ENCODE data around the gene FOLR3. TPM values are rescaled to one million over a fixed set of nuclear protein-coding genes. Genes with fewer than 3 reads are reported as not detected.

Gene FOLR3
- total RNA-seq, 1 experiment from 2014 or later: not detected

DNA sequence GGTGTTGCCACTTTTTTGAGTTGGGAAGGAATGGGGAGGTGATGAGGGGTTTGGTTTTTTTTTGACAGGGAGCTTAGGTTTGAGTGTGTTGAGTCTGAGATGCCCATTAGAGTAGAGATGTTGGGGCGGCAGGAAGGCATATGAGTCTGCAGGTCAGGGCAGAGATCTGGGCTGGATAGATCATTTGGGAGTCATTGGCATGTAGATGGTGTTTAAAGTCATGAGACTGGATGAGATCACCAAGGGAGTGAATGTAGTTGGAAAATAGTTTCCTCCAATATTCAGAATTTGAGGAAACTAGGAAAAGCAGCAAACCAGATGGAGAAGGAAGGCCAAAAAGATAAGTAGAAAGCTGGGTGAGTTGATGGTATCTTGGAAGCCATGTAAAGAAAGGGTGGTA, 21.0 kb upstream of the FOLR3 start:
- Histone ChIP-seq H3K36me3 (ENCODE audit: insufficient read depth, low read length) (no peaks in the 10 kb centered on the region), H3K9me2 (replicated peaks; ENCODE audit: insufficient read depth, low read length) (no peaks in the 10 kb centered on the region; the same call in 1 of the 2 replicates), H3K79me2 (ENCODE audit: low read length) (peaks cover 5% of the 10 kb centered on the region; the same call in 1 of the 2 replicates), H3K4me1 (ENCODE audit: low read length) (peaks cover 20% of the 10 kb centered on the region), H3K4me2 (ENCODE audit: low read depth, low read length, poor library complexity, severe bottlenecking) (no peak overlapping the region), H3K9ac (ENCODE audit: low read length) (no peak overlapping the region), H3K27ac (ENCODE audit: low read length) (no peak overlapping the region), H4K20me1 (ENCODE audit: insufficient read depth, low read depth, low read length) (no peaks in the 10 kb centered on the region), H2AFZ (ENCODE audit: low read length) (0 out of 2 replicates have a peak overlapping the region, but pooled peaks have one; percentile 27), H3K4me3 (ENCODE audit: low read length) (no peak overlapping the region), H3K27me3 (ENCODE audit: low read length) (no peaks in the 10 kb centered on the region), H3K9me3 (ENCODE audit: low read length) (no peaks in the 10 kb centered on the region)
- DNase-seq: no peak

DNA sequence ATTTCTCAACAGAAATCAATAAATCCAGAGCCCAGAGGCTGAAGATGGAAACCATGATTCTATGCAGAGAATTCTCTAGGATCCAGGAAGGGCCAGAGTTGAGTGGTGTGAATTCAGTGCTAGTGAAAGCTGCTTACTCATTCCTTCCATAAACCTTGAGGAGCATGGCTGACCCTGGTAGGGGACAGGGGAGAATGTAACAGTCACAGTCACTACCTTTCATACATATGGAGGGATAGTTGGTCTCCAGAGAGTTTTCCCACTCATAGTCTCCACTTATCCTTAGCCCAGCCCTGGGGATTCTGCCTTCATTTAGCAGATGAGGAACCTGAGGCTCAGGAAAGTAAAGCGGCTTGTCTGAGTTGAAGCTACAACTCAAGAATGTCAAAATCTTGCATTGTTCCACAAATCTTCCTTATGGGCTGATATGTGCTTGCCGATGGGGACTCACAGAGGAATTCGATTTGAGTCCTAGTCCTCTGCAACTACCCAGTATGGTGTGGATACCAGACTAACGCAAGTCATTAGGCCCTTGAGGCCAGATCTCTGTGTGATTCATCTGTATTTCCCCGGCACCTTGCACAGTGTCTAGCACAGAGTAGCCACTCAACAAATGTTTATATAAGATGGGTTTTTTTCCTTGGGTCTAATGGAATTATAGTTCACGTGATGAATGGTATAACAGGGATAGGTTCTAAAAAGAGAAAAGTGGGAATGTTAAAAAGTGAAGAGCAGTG, 19.3 kb upstream of the FOLR3 start:
- Histone ChIP-seq H3K36me3 (ENCODE audit: insufficient read depth, low read length) (no peaks in the 10 kb centered on the region), H4K20me1 (ENCODE audit: insufficient read depth, low read depth, low read length) (no peaks in the 10 kb centered on the region), H3K4me1 (ENCODE audit: low read length) (peaks cover 15% of the 10 kb centered on the region), H3K9me3 (ENCODE audit: low read length) (no peaks in the 10 kb centered on the region), H3K9ac (ENCODE audit: low read length) (no peak overlapping the region), H3K79me2 (ENCODE audit: low read length) (peaks cover 3% of the 10 kb centered on the region; the same call in 1 of the 2 replicates), H3K4me2 (ENCODE audit: low read depth, low read length, poor library complexity, severe bottlenecking) (no peak overlapping the region), H3K4me3 (ENCODE audit: low read length) (no peak overlapping the region), H3K27ac (ENCODE audit: low read length) (no peak overlapping the region), H3K9me2 (replicated peaks; ENCODE audit: insufficient read depth, low read length) (no peaks in the 10 kb centered on the region; the same call in 1 of the 2 replicates), H3K27me3 (ENCODE audit: low read length) (no peaks in the 10 kb centered on the region), H2AFZ (ENCODE audit: low read length) (no peak overlapping the region)
- DNase-seq: no peak

DNA sequence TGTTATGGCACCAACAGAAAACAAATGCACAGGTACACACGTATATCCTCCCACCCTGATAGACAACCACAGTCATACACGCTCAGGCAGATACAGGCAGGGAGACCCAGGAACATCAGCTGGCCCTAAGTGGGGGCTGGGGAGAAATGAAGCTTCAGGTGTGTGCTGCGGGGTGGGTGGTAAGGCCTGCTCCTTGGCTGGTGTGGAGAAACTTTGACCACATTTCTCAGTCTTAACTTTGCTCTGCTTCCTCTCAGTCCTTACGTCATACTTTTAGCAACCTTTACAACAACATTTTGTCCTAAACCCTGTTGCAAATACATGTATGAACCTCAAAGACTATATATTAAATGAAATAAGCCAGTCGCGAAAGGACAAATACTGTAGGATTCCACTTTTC, 16.3 kb upstream of the FOLR3 start:
- H2AFZ ChIP-seq (ENCODE audit: low read length): no peak overlapping the region

DNA sequence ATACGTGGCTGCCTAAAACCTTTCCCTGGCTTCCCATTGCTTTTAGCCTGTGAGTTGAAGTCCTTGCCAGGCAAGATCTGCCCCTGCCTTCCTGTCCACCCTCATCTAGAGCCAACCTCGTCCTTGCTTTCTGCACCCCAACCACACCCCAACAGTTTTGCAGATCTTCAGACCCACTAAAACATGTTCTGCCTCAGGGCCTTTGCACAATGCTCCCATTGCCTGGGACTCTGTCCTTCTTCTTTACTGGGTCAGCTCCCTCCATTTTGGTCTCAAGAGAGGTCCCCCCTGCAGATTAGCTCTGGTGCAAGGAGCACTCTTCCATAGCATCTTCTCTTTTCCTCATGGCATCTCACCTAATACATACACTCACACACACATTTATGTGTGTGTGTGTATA, 14.6 kb upstream of the FOLR3 start:
- H3K9ac ChIP-seq (ENCODE audit: low read length): no peak overlapping the region
- H3K27ac ChIP-seq (ENCODE audit: low read length): no peak overlapping the region
- no peaks in the 10 kb centered on the region for H3K36me3 ChIP-seq (ENCODE audit: insufficient read depth, low read length)
- H3K4me1 ChIP-seq (ENCODE audit: low read length): no peaks in the 10 kb centered on the region
- no peak overlapping the region for H3K4me3 ChIP-seq (ENCODE audit: low read length)
- no peak overlapping the region for H3K4me2 ChIP-seq (ENCODE audit: low read depth, low read length, poor library complexity, severe bottlenecking)
- H3K79me2 ChIP-seq (ENCODE audit: low read length): no peaks in the 10 kb centered on the region
- DNase-seq: no peak
- H3K9me2 ChIP-seq (replicated peaks; ENCODE audit: insufficient read depth, low read length): no peaks in the 10 kb centered on the region
- H3K9me3 ChIP-seq (ENCODE audit: low read length): no peaks in the 10 kb centered on the region
- H3K27me3 ChIP-seq (ENCODE audit: low read length): no peaks in the 10 kb centered on the region
- no peaks in the 10 kb centered on the region for H4K20me1 ChIP-seq (ENCODE audit: insufficient read depth, low read depth, low read length)
- H2AFZ ChIP-seq (ENCODE audit: low read length): no peak overlapping the region

More for the DNA sequence above, 16.3 kb upstream of the FOLR3 start:
- no peaks in the 10 kb centered on the region for H3K9me2 ChIP-seq (replicated peaks; ENCODE audit: insufficient read depth, low read length)
- no peak overlapping the region for H3K9ac ChIP-seq (ENCODE audit: low read length)
- no peaks in the 10 kb centered on the region for H4K20me1 ChIP-seq (ENCODE audit: insufficient read depth, low read depth, low read length)
- H3K9me3 ChIP-seq (ENCODE audit: low read length): no peaks in the 10 kb centered on the region
- H3K4me1 ChIP-seq (ENCODE audit: low read length): no peaks in the 10 kb centered on the region
- no peaks in the 10 kb centered on the region for H3K36me3 ChIP-seq (ENCODE audit: insufficient read depth, low read length)
- no peak overlapping the region for H3K4me3 ChIP-seq (ENCODE audit: low read length)
- DNase-seq: no peak
- H3K79me2 ChIP-seq (ENCODE audit: low read length): no peaks in the 10 kb centered on the region
- no peak overlapping the region for H3K4me2 ChIP-seq (ENCODE audit: low read depth, low read length, poor library complexity, severe bottlenecking)
- H3K27me3 ChIP-seq (ENCODE audit: low read length): no peaks in the 10 kb centered on the region
- H3K27ac ChIP-seq (ENCODE audit: low read length): no peak overlapping the region

DNA sequence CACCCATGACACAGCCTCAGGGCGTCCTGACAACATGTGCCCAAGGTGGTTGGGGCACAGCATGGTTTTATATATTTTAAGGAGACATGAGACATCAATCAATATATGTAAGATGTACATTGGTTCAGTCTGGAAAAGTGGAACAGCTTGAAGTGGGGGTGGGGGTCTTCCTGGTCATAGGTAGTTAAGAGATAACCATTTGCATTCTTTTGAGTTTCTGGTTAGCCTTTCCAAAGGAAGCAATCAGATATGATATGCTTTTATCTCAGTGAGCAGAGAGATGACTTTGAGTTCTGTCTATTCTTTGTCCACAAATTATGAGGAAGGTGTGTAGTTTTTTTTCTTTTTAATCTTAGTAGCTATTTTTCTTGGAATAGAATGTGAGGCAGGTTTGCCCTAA, 12.9 kb upstream of the FOLR3 start:
- H2AFZ ChIP-seq (ENCODE audit: low read length): no peak overlapping the region
- no peak for DNase-seq
- no peak overlapping the region for H3K4me2 ChIP-seq (ENCODE audit: low read depth, low read length, poor library complexity, severe bottlenecking)
- no peaks in the 10 kb centered on the region for H3K27me3 ChIP-seq (ENCODE audit: low read length)
- no peaks in the 10 kb centered on the region for H3K4me1 ChIP-seq (ENCODE audit: low read length)
- no peak overlapping the region for H3K27ac ChIP-seq (ENCODE audit: low read length)
- no peak overlapping the region for H3K9ac ChIP-seq (ENCODE audit: low read length)
- H3K79me2 ChIP-seq (ENCODE audit: low read length): no peaks in the 10 kb centered on the region
- H3K9me2 ChIP-seq (replicated peaks; ENCODE audit: insufficient read depth, low read length): no peaks in the 10 kb centered on the region
- H3K36me3 ChIP-seq (ENCODE audit: insufficient read depth, low read length): no peaks in the 10 kb centered on the region
- H3K4me3 ChIP-seq (ENCODE audit: low read length): no peak overlapping the region
- H4K20me1 ChIP-seq (ENCODE audit: insufficient read depth, low read depth, low read length): no peaks in the 10 kb centered on the region
- no peaks in the 10 kb centered on the region for H3K9me3 ChIP-seq (ENCODE audit: low read length)

DNA sequence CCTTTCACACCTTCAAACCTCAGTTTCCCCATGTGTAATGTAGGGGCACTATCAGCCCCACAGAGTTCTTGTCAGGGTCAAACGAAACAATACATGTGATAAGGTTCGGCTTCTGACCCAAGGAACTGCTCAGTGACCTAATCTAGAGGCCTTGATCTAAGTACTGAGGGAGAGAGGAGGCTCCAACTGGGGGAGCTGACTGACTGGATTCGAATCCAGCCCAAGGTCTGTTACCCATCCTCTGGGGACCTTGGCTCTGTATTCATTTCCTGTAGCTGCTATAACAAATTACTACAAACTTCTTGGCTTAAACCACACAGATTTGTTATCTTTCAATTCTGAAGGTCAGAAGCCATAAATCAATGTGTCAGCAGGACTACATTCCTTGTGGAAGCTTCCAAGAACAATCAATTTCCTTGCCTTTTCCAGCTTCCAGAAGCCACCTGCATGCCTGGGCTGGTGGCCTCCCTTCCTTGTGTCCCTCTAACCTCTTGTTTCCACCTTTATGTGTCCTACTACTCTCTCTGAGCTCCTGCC, 12.3 kb upstream of the FOLR3 start:
- no peak overlapping the region for H3K4me2 ChIP-seq (ENCODE audit: low read depth, low read length, poor library complexity, severe bottlenecking)

DNA sequence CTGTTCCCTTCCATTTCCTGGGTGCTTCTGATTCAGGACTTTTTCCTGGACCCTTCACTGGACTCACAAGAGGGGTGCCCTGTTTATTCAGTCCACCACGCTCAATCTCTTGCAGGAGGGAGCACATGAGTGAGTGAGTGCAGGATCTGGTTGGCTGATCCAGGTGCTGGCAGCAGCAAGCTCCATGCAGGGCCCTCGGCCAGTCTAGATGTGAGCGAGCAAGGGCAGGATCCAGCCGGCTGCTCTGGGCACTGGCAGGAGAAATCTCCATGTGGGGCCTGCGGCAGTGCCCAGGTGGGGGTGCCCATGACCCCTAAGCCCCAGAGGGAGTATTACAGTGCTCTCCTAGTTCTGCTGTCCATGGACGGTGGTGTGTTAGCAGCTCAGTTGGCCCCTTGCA, 11.5 kb upstream of the FOLR3 start:
- Histone ChIP-seq H3K79me2 (ENCODE audit: low read length) (no peaks in the 10 kb centered on the region), H3K4me1 (ENCODE audit: low read length) (no peaks in the 10 kb centered on the region), H3K9me3 (ENCODE audit: low read length) (no peaks in the 10 kb centered on the region), H3K27me3 (ENCODE audit: low read length) (no peaks in the 10 kb centered on the region), H4K20me1 (ENCODE audit: insufficient read depth, low read depth, low read length) (no peaks in the 10 kb centered on the region), H3K9me2 (replicated peaks; ENCODE audit: insufficient read depth, low read length) (no peaks in the 10 kb centered on the region), H3K9ac (ENCODE audit: low read length) (no peak overlapping the region), H2AFZ (ENCODE audit: low read length) (no peak overlapping the region), H3K4me3 (ENCODE audit: low read length) (no peak overlapping the region), H3K4me2 (ENCODE audit: low read depth, low read length, poor library complexity, severe bottlenecking) (no peak overlapping the region), H3K27ac (ENCODE audit: low read length) (no peak overlapping the region), H3K36me3 (ENCODE audit: insufficient read depth, low read length) (no peaks in the 10 kb centered on the region)
- DNase-seq: no peak

More for the DNA sequence above, 12.3 kb upstream of the FOLR3 start:
- no peaks in the 10 kb centered on the region for H3K9me2 ChIP-seq (replicated peaks; ENCODE audit: insufficient read depth, low read length)
- no peak overlapping the region for H3K27ac ChIP-seq (ENCODE audit: low read length)
- no peaks in the 10 kb centered on the region for H3K79me2 ChIP-seq (ENCODE audit: low read length)
- no peaks in the 10 kb centered on the region for H3K9me3 ChIP-seq (ENCODE audit: low read length)
- H2AFZ ChIP-seq (ENCODE audit: low read length): no peak overlapping the region
- H3K4me1 ChIP-seq (ENCODE audit: low read length): no peaks in the 10 kb centered on the region
- no peak for DNase-seq
- no peaks in the 10 kb centered on the region for H3K36me3 ChIP-seq (ENCODE audit: insufficient read depth, low read length)
- no peak overlapping the region for H3K4me3 ChIP-seq (ENCODE audit: low read length)
- H3K27me3 ChIP-seq (ENCODE audit: low read length): no peaks in the 10 kb centered on the region
- no peak overlapping the region for H3K9ac ChIP-seq (ENCODE audit: low read length)
- no peaks in the 10 kb centered on the region for H4K20me1 ChIP-seq (ENCODE audit: insufficient read depth, low read depth, low read length)

DNA sequence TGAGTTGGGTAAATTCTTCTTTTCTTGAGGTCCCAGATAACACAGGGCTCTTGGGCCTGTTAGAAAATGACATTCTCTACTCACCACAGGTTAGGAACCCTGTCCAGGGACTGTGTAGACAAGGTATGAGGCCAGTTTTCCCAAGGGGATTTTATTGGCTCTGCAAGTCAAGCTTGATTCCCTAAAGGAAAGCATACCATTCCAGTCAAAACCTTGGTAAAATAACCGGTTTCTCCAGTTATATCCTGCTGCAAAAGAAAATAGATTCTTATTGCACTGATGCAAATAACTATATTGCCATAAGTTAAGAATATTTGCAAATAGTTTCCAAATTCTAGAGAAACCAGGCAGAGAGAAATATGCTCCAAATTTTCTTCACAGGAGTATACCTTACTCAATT, 9.6 kb upstream of the FOLR3 start:
- DNase-seq: no peak
- no peaks in the 10 kb centered on the region for H3K4me1 ChIP-seq (ENCODE audit: low read length)
- H3K36me3 ChIP-seq (ENCODE audit: insufficient read depth, low read length): no peaks in the 10 kb centered on the region
- no peak overlapping the region for H2AFZ ChIP-seq (ENCODE audit: low read length)
- H3K79me2 ChIP-seq (ENCODE audit: low read length): no peaks in the 10 kb centered on the region
- no peaks in the 10 kb centered on the region for H3K9me2 ChIP-seq (replicated peaks; ENCODE audit: insufficient read depth, low read length)
- no peak overlapping the region for H3K27ac ChIP-seq (ENCODE audit: low read length)
- H4K20me1 ChIP-seq (ENCODE audit: insufficient read depth, low read depth, low read length): no peaks in the 10 kb centered on the region
- H3K4me3 ChIP-seq (ENCODE audit: low read length): no peak overlapping the region
- no peak overlapping the region for H3K9ac ChIP-seq (ENCODE audit: low read length)
- H3K9me3 ChIP-seq (ENCODE audit: low read length): no peaks in the 10 kb centered on the region
- H3K4me2 ChIP-seq (ENCODE audit: low read depth, low read length, poor library complexity, severe bottlenecking): no peak overlapping the region
- H3K27me3 ChIP-seq (ENCODE audit: low read length): no peaks in the 10 kb centered on the region

All from Karpas-422 (cell line).